Chondrocyte (in vitro differentiated cells): ENCODE data around the gene KCNIP2. TPM values are rescaled to one million over a fixed set of nuclear protein-coding genes. Genes with fewer than 3 reads are reported as not detected.

Experiments
- DNase-seq: peaks from one replicate; pipeline ENCODE4 v3.0.0; 2021; ENCODE audit warnings: mixed read lengths, low spot score
- H3K27ac Mint-ChIP-seq: one replicate; pipeline ENCODE4 v1.8.0; 2021; ENCODE audit warnings: mild to moderate bottlenecking, moderate library complexity, mixed read lengths; ENCODE audit not compliant: unreplicated experiment
- H3K27me3 Mint-ChIP-seq: 2 replicates; pipeline ENCODE4 v1.8.0; 2021; ENCODE audit warnings: low read depth, mixed read lengths
- H3K36me3 Mint-ChIP-seq: 2 replicates; pipeline ENCODE4 v1.8.0; 2021; ENCODE audit warnings: low read depth, mixed read lengths
- H3K4me1 Mint-ChIP-seq: 2 replicates; pipeline ENCODE4 v1.8.0; 2021; ENCODE audit warnings: low read depth, mild to moderate bottlenecking, mixed read lengths
- H3K4me3 Mint-ChIP-seq: one replicate; pipeline ENCODE4 v1.8.0; 2021; ENCODE audit warnings: mild to moderate bottlenecking, moderate library complexity, mixed read lengths; ENCODE audit not compliant: unreplicated experiment
- H3K9me3 Mint-ChIP-seq: 2 replicates; pipeline ENCODE4 v1.8.0; 2021; ENCODE audit warnings: low read depth, mixed read lengths
- CTCF ChIP-seq: fragments of 200-600 bp; sonication (generic); IDR thresholded peaks from 2 replicates; pipeline ENCODE4 v1.5.0; 2021; ENCODE audit warnings: antibody characterized with exemption, mild to moderate bottlenecking, moderate library complexity
- total RNA-seq: library from RNA; stranded (reverse); gene quantifications from 3 replicates; pipeline ENCODE4 v1.2.1, GENCODE V29; 2021

The KCNIP2 gene
- total RNA-seq, 1 donor from 2014 or later = 1.9 TPM

- H3K4me1 Mint-ChIP-seq = peaks cover 3% of the 10 kb centered on the region
- no peak for TF ChIP-seq CTCF
- H3K27ac Mint-ChIP-seq = no peak overlapping the region
Measured at GRCh38 chr10:101887775-101888174, 44.2 kb upstream of the KCNIP2 start.

GRCh38 chr10:101886521-101887312 lies 43.1 kb upstream of the KCNIP2 start:
- Mint-ChIP-seq H3K4me1 (peaks cover 3% of the 10 kb centered on the region), H3K9me3 (no peaks in the 10 kb centered on the region), H3K4me3 (no peak overlapping the region), H3K27me3 (no peaks in the 10 kb centered on the region), H3K36me3 (peaks cover 2% of the 10 kb centered on the region), H3K27ac (no peak overlapping the region)
- TF ChIP-seq CTCF = no peak
- no peak for DNase-seq

More at GRCh38 chr10:101887775-101888174, 44.2 kb upstream of the KCNIP2 start:
- no peak for DNase-seq
- H3K36me3 Mint-ChIP-seq = peaks cover 2% of the 10 kb centered on the region
- H3K9me3 Mint-ChIP-seq = no peaks in the 10 kb centered on the region
- no peak overlapping the region for H3K4me3 Mint-ChIP-seq
- H3K27me3 Mint-ChIP-seq = no peaks in the 10 kb centered on the region

GRCh38 chr10:101881036-101881774 lies 37.6 kb upstream of the KCNIP2 start:
- Mint-ChIP-seq H3K4me1 (peaks cover 12% of the 10 kb centered on the region), H3K27ac (no peak overlapping the region), H3K36me3 (peaks cover 2% of the 10 kb centered on the region), H3K27me3 (no peaks in the 10 kb centered on the region), H3K9me3 (no peaks in the 10 kb centered on the region), H3K4me3 (no peak overlapping the region)
- TF ChIP-seq CTCF = no peak
- no peak for DNase-seq

- no peak for DNase-seq
- Mint-ChIP-seq H3K4me1 (peaks cover 12% of the 10 kb centered on the region), H3K36me3 (peaks cover 2% of the 10 kb centered on the region), H3K9me3 (no peaks in the 10 kb centered on the region), H3K27me3 (no peaks in the 10 kb centered on the region), H3K4me3 (no peak overlapping the region), H3K27ac (no peak overlapping the region)
- TF ChIP-seq CTCF = no peak
Measured at GRCh38 chr10:101880232-101880573, 36.6 kb upstream of the KCNIP2 start.

- Mint-ChIP-seq H3K36me3 (no peaks in the 10 kb centered on the region), H3K9me3 (no peaks in the 10 kb centered on the region), H3K4me3 (no peak overlapping the region), H3K27ac (peak overlapping the region; percentile 32), H3K4me1 (peaks cover 12% of the 10 kb centered on the region), H3K27me3 (no peaks in the 10 kb centered on the region)
- no peak for DNase-seq
- TF ChIP-seq CTCF = no peak
Measured at GRCh38 chr10:101879456-101880231, 36.0 kb upstream of the KCNIP2 start.
